ENCODE results near the gene FMN1. TPM values are rescaled to one million over a fixed set of nuclear protein-coding genes. Genes with fewer than 3 reads are reported as not detected.

Gene FMN1
- total RNA-seq, 4 donors from 2014 or later = 4.3 to 10.1 (median 8.8) TPM

- TF ChIP-seq POLR2A (IDR thresholded peaks at IDR 0.05) (no peak), CTCF (IDR thresholded peaks at IDR 0.05) (no peak)
- H3K27ac ChIP-seq = no peak overlapping the region
- 64 to 75% methylated on average over 2 of the region's 2 CpGs for WGBS, 2 donors
Observed at GRCh38 chr15:32966512-32966911, 228.0 kb downstream of the FMN1 start.

GRCh38 chr15:32965897-32966296 is 228.6 kb downstream of the FMN1 start:
- TF ChIP-seq POLR2A (IDR thresholded peaks at IDR 0.05) (no peak), CTCF (IDR thresholded peaks at IDR 0.05) (no peak)
- intact Hi-C loops (cut with DNase I) = no loop called here
- DNase-seq = no peak
- Histone ChIP-seq H3K27ac (no peak overlapping the region), H3K27me3 (no peaks in the 10 kb centered on the region), H3K4me1 (no peaks in the 10 kb centered on the region), H3K4me3 (no peak overlapping the region), H3K9me3 (no peaks in the 10 kb centered on the region), H3K36me3 (peaks cover 0 to 6% (median 0%) of the 10 kb centered on the region in 3 donors)
- 68 to 83% methylated on average over 5 to 6 of the region's 6 CpGs for WGBS, 2 donors

More at GRCh38 chr15:32966512-32966911, 228.0 kb downstream of the FMN1 start:
- H3K4me3 ChIP-seq = no peak overlapping the region
- no peak for DNase-seq
- H3K27me3 ChIP-seq = no peaks in the 10 kb centered on the region
- intact Hi-C loops (cut with DNase I) = no loop called here
- no peaks in the 10 kb centered on the region for H3K4me1 ChIP-seq
- no peaks in the 10 kb centered on the region for H3K9me3 ChIP-seq
- H3K36me3 ChIP-seq = peaks cover 0 to 6% (median 0%) of the 10 kb centered on the region in 3 donors

- no peak for DNase-seq
- no peaks in the 10 kb centered on the region for H3K9me3 ChIP-seq
- TF ChIP-seq CTCF (IDR thresholded peaks at IDR 0.05) = no peak
- TF ChIP-seq POLR2A (IDR thresholded peaks at IDR 0.05) = no peak
- H3K4me1 ChIP-seq = peaks cover 0 to 12% (median 0%) of the 10 kb centered on the region in 3 donors
- no peak overlapping the region for H3K4me3 ChIP-seq
- H3K27me3 ChIP-seq = no peaks in the 10 kb centered on the region
- no peaks in the 10 kb centered on the region for H3K36me3 ChIP-seq
- H3K27ac ChIP-seq = no peak overlapping the region
- intact Hi-C loops (cut with DNase I) = no loop called here
- 47 to 55% methylated on average over 1 of the region's 1 CpG for WGBS, 2 donors
Observed at GRCh38 chr15:32959077-32959476, 235.4 kb downstream of the FMN1 start.

- H3K4me3 ChIP-seq = no peak overlapping the region
- no peaks in the 10 kb centered on the region for H3K9me3 ChIP-seq
- H3K27ac ChIP-seq = no peak overlapping the region
- DNase-seq = no peak
- 58 to 65% methylated on average over 4 of the region's 4 CpGs for WGBS, 2 donors
- no peaks in the 10 kb centered on the region for H3K27me3 ChIP-seq
- intact Hi-C loops (cut with DNase I) = no loop called here
- no peak for TF ChIP-seq POLR2A (IDR thresholded peaks at IDR 0.05)
- no peak for TF ChIP-seq CTCF (IDR thresholded peaks at IDR 0.05)
- no peaks in the 10 kb centered on the region for H3K36me3 ChIP-seq
- peaks cover 0 to 12% (median 3%) of the 10 kb centered on the region in 3 donors for H3K4me1 ChIP-seq
Observed at GRCh38 chr15:32957219-32957618, 237.3 kb downstream of the FMN1 start.

GRCh38 chr15:32956711-32957110 is 237.8 kb downstream of the FMN1 start:
- TF ChIP-seq POLR2A (IDR thresholded peaks at IDR 0.05) (no peak), CTCF (IDR thresholded peaks at IDR 0.05) (no peak)
- H3K4me1 ChIP-seq = peaks cover 0 to 12% (median 3%) of the 10 kb centered on the region in 3 donors
- H3K9me3 ChIP-seq = no peaks in the 10 kb centered on the region
- no peaks in the 10 kb centered on the region for H3K27me3 ChIP-seq
- no peaks in the 10 kb centered on the region for H3K36me3 ChIP-seq
- DNase-seq = no peak
- H3K27ac ChIP-seq = peak overlapping the region in 2 of 4 donors; percentile 34 to 37
- no peak overlapping the region for H3K4me3 ChIP-seq
- 70 to 74% methylated on average over 2 of the region's 2 CpGs for WGBS, 2 donors
- intact Hi-C loops (cut with DNase I) = no loop called here

Data from esophagus squamous epithelium (tissue), 5 donors.